K562 (cell line): ENCODE results near the gene TMEM154. TPM values are rescaled to one million over a fixed set of nuclear protein-coding genes. Genes with fewer than 3 reads are reported as not detected.

Experiments
- ARHGAP35 ChIP-seq: fragments of 450-650 bp; IDR thresholded peaks from 2 replicates; pipeline ENCODE4 v1.6.1; 2018; ENCODE audit not compliant: partially characterized antibody
- CBX3 ChIP-seq, 2 experiments: IDR thresholded peaks; 1 replicate in 1 of 2; 2 replicates in 1 of 2; pipeline ENCODE4 v1.6.1; 2012; ENCODE audit warnings: inconsistent platforms in 2 of 2, low read length in 2 of 2, borderline replicate concordance in 1 of 2, control low read depth in 1 of 2
- DEAF1 ChIP-seq: fragments of 450-650 bp; formaldehyde crosslinking; IDR thresholded peaks from 2 replicates; pipeline ENCODE4 v1.4.0; 2020; ENCODE audit warnings: mild to moderate bottlenecking, moderate library complexity
- SP1 ChIP-seq: sonication (generic); formaldehyde crosslinking; IDR thresholded peaks from 2 replicates; pipeline ENCODE4 v1.8.1; 2022; ENCODE audit warnings: mild to moderate bottlenecking, missing genetic modification reagents
- ZFP36 ChIP-seq: fragments of 150-350 bp; IDR thresholded peaks from 2 replicates; pipeline ENCODE4 v1.6.1; 2018; ENCODE audit warnings: low read length, low read depth; ENCODE audit not compliant: partially characterized antibody
- ZNF316 ChIP-seq: fragments of 450-650 bp; IDR thresholded peaks from 2 replicates; pipeline ENCODE4 v1.6.1; 2016
- ZNF79 ChIP-seq: fragments of 250-450 bp; sonication (Bioruptor Pico); IDR thresholded peaks from 2 replicates; pipeline ENCODE4 v1.4.0; 2020; ENCODE audit warnings: low read depth, mild to moderate bottlenecking, moderate library complexity
- polyA plus RNA-seq, 8 experiments: library from polyadenylated mRNA; depleted of rRNA in 4 of 8; stranded (reverse) in 5 of 8; unstranded in 3 of 8; fragments of >200 nt; fragmentation: Nextera tagmentation in 2 of 8; fragmentation: Illumina TruSeq in 1 of 8; extraction: Ambion mirVana in 2 of 8; extraction: Trizol in 1 of 8; gene quantifications; 2 replicates each; pipeline versions ENCODE4 v1.2.1 to v1.2.3, GENCODE V29; 2011 to 2014; ENCODE audit warnings: inconsistent platforms in 1 of 8, missing spikeins in 1 of 8
- total RNA-seq, 7 experiments: library from RNA; depleted of rRNA in 6 of 7; stranded (reverse); fragments of >200 nt in 6 of 7; fragmentation: Illumina TruSeq in 2 of 7; extraction: Trizol in 2 of 7; gene quantifications; 2 replicates each; pipeline versions ENCODE4 v1.2.1 to v1.2.3, GENCODE V29; 2011 to 2021; ENCODE audit warnings: low replicate concordance in 1 of 7
- TF ChIP-seq, protein P1 (sequence below): fragments of 250-450 bp; sonication (Bioruptor Pico); IDR thresholded peaks from 2 replicates; pipeline ENCODE4 v1.5.0; 2021; ENCODE audit warnings: mild to moderate bottlenecking, borderline replicate concordance
- TF ChIP-seq, protein P2 (sequence below): conservative IDR thresholded peaks from 2 replicates; pipeline ENCODE4 v1.6.1; 2011; ENCODE audit warnings: low read depth, mild to moderate bottlenecking, low read length; ENCODE audit not compliant: control insufficient read depth

Gene TMEM154
- total and polyA plus RNA-seq, 9 of the 15 experiments (the other 6 are each of a cell fraction or from before 2014, with no cell fraction given): 0.13 to 1.8 (median 0.58) TPM

DNA sequence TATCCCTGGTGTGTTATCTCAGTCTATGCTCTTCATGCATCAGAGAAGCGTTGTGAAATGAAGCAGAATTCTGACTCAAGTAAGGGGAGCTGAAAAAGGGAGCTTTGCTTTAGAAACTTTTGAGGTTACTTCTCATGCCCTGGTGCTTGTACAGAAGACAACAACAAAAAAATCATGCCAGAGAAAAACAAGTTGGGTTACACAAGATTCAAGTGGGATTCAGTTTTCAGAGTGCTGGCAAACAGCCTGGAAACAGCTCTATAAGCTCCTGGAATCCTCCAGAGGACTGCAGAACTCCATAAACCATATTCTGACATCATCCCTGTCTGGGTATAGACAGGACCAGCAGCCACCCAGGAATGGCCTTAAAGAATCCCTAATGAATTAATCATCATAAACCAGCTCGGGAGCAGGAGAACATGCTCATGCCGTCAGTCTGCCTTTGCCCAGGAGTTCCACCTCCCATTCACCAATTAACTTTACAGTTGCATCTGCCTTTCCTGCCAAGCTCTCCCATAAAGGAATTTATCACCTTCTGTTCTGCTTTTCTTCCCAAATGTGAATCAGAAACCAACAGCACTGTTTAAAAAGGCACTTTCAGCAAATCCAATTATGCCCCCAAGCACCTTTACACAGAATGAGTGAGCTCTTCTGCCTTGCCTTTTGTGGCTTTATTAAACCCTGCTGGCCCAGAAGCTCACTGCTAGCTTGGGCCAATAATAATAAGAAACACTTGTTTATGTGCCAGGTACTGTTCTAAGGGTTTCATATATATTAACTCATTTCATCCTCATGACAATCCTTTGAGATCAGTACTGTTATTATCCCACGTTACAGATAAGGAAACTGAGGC lies 89.4 kb downstream of the TMEM154 start (continued):
- no peak for TF ChIP-seq SP1 (CRISPR knock-in tag)
- no peak for TF ChIP-seq CBX3 (IDR thresholded peaks at IDR 0.05; ENCODE audit: borderline replicate concordance in 1 of 2, low read length in 2 of 2)
- TF ChIP-seq ZNF316: no peak
- no peak for TF ChIP-seq ZFP36
- no peak for TF ChIP-seq DEAF1 (CRISPR knock-in tag)
- TF ChIP-seq, protein P1, sequence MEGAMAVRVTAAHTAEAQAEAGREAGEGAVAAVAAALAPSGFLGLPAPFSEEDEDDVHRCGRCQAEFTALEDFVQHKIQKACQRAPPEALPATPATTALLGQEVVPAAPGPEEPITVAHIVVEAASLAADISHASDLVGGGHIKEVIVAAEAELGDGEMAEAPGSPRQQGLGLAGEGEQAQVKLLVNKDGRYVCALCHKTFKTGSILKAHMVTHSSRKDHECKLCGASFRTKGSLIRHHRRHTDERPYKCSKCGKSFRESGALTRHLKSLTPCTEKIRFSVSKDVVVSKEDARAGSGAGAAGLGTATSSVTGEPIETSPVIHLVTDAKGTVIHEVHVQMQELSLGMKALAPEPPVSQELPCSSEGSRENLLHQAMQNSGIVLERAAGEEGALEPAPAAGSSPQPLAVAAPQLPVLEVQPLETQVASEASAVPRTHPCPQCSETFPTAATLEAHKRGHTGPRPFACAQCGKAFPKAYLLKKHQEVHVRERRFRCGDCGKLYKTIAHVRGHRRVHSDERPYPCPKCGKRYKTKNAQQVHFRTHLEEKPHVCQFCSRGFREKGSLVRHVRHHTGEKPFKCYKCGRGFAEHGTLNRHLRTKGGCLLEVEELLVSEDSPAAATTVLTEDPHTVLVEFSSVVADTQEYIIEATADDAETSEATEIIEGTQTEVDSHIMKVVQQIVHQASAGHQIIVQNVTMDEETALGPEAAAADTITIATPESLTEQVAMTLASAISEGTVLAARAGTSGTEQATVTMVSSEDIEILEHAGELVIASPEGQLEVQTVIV (CRISPR knock-in tag): no peak
- no peak for TF ChIP-seq ARHGAP35
- TF ChIP-seq ZNF79 (CRISPR knock-in tag): no peak
- TF ChIP-seq, protein P2, sequence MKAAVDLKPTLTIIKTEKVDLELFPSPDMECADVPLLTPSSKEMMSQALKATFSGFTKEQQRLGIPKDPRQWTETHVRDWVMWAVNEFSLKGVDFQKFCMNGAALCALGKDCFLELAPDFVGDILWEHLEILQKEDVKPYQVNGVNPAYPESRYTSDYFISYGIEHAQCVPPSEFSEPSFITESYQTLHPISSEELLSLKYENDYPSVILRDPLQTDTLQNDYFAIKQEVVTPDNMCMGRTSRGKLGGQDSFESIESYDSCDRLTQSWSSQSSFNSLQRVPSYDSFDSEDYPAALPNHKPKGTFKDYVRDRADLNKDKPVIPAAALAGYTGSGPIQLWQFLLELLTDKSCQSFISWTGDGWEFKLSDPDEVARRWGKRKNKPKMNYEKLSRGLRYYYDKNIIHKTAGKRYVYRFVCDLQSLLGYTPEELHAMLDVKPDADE: no peak
